Omental fat pad (tissue), 4 donors: ENCODE measurements around the gene SRCIN1. TPM values are rescaled to one million over a fixed set of nuclear protein-coding genes. Genes with fewer than 3 reads are reported as not detected.

Source experiments
- ATAC-seq: fragments of 150-250 bp; one replicate; pipeline ENCODE4 v1.9.1; 2016; ENCODE audit warnings: mild to moderate bottlenecking, moderate library complexity; ENCODE audit not compliant: low FRiP score
- DNase-seq: peaks from one replicate; pipeline ENCODE4 v3.0.0-alpha.2; 2019; ENCODE audit warnings: low spot score
- total RNA-seq, 4 donors: library from RNA; depleted of rRNA; stranded (reverse); fragments of >200 nt; gene quantifications; one replicate each; pipeline ENCODE4 v1.1.0, GENCODE V29; 2016
- TF ChIP-seq, protein P1 (sequence below), 3 donors: fragments of 450-650 bp; IDR thresholded peaks; one replicate each; pipeline ENCODE4 v1.5.1; 2016 to 2017; ENCODE audit warnings: antibody characterized with exemption in 3 of 3, mild to moderate bottlenecking in 3 of 3, moderate library complexity in 2 of 3

The SRCIN1 gene
- total RNA-seq, 4 donors from 2014 or later: 1.2 to 5.6 (median 2.7) TPM

DNA sequence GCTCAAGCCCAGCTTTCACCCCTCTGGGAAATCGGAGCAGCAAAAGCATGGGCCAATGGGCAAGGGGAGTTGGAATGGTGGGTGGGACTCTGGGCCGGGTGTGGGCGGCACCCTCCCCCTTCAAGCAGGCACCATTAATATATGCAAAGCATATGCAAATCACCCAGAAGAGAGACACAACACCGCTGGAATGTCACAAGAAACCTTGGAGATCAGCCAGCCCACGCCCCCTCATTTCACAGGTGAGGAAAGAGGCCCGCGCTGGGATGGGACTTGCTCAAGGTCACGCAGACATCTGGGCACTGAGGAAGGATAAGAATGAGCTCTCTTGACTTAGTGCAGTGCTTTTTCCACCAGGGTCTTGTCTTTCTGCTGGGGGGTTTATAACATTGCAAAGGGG, 4.8 kb downstream of the SRCIN1 start:
- DNase-seq: no peak
- TF ChIP-seq, protein P1, sequence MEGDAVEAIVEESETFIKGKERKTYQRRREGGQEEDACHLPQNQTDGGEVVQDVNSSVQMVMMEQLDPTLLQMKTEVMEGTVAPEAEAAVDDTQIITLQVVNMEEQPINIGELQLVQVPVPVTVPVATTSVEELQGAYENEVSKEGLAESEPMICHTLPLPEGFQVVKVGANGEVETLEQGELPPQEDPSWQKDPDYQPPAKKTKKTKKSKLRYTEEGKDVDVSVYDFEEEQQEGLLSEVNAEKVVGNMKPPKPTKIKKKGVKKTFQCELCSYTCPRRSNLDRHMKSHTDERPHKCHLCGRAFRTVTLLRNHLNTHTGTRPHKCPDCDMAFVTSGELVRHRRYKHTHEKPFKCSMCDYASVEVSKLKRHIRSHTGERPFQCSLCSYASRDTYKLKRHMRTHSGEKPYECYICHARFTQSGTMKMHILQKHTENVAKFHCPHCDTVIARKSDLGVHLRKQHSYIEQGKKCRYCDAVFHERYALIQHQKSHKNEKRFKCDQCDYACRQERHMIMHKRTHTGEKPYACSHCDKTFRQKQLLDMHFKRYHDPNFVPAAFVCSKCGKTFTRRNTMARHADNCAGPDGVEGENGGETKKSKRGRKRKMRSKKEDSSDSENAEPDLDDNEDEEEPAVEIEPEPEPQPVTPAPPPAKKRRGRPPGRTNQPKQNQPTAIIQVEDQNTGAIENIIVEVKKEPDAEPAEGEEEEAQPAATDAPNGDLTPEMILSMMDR (IDR thresholded peaks at IDR 0.05): no peak
- ATAC-seq: no peak

DNA sequence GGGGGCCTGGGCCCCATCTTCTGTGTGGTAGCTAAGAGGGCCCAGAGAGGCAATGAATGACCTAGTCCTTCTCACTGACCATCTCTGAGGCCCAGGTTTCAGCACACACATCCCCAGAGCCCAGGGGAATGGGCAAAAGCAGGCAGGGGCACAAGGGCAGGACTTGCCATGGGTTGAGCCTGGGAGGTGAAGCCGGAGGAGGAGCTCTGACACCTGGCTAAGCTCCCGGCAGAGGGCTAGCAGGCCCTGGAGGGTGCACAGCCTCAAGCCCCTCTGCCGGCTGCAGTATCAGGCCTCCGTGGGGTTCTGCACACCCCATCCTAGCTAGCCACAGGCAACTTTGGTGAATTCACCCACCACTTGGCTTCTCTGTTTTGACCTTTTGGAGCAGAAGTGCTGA, 5.3 kb downstream of the SRCIN1 start:
- TF ChIP-seq, protein P1 (IDR thresholded peaks at IDR 0.05): no peak
- ATAC-seq (no peak), DNase-seq (no peak)

DNA sequence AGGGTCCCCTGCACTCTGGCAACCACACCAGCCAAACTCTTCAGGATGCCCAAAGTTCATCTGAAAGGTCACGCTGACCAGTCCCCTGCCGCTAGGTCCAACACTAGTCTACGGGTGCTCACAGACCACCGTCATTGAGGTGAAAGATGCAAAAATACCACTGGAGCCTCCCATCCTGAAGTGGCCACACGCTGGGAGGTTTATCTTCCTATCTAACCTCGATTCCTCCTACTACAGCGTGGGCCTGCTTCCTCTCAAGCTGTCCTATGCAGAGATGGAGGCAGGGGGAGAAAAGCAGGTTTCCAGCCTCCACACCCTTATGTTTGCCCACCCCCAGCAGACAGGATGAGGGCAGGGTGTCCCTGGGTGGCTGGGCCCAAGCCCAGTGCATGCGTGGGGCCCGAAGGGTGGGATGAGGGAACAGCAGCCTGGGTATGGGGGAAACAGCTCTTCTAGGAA, 6.3 kb downstream of the SRCIN1 start:
- DNase-seq (no peak), ATAC-seq (no peak)
- TF ChIP-seq, protein P1 (IDR thresholded peaks at IDR 0.05): no peak

DNA sequence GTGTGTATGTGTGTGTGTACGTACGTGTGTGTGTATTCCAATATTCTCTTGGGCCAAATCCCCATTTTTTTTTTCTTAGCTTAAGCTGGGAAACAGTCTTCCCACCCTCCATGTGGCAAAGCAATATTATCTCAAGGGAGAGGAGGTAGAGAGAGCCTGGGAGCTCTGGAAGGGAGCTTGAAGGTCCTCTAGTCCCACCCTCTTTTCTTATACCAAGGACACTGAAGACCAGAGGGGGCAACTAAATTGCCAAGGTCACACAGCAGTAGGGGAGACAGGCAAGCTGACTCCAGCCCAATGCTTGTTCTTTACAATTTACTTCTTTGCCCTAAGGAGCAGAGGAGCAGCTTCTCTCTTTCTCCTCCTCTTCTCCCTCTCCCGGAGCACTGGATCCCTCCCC, 6.8 kb downstream of the SRCIN1 start:
- no peak for DNase-seq
- ATAC-seq: no peak
- TF ChIP-seq, protein P1 (IDR thresholded peaks at IDR 0.05): no peak

DNA sequence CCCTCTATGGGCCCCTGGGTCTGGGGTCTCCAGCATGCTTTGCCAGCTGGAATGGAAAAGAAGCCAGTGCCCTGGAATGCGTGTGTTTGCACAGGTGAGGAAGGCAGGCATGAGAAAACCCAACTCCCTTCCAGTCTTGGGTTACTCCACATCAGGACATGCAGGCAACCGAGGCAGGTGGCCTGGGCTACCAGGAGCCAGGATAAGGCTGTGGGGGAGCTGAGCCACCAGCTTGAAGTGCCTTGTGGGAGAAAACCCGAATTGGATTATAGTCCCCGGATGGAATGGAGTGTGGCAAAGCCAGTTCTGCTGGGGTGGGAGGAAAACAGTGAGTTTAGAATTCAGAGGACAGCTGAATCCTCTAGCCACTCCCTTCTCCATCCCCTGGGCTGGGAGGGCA, 7.2 kb downstream of the SRCIN1 start:
- no peak for DNase-seq
- TF ChIP-seq, protein P1 (IDR thresholded peaks at IDR 0.05): no peak
- ATAC-seq: no peak

DNA sequence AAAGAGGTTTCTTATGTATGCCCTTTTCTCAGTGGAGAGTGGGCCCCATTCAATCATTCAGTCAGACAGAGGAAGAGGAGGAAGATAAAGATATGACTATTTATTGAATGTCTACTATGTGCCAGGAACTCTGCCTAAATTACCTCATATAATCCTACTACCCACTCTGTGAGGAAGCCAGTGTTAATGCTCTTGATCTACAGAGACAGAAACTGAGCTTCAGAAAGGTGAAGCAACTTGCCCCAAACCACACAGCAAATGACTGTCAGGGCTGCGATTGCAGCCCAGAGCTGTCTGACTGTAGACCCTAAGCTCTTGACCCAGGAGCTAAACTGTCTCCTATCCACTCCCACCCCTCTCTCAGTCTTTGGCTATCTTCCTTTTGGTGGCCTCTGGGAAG, 8.4 kb downstream of the SRCIN1 start:
- ATAC-seq (no peak), DNase-seq (no peak)
- TF ChIP-seq, protein P1 (IDR thresholded peaks at IDR 0.05): no peak

DNA sequence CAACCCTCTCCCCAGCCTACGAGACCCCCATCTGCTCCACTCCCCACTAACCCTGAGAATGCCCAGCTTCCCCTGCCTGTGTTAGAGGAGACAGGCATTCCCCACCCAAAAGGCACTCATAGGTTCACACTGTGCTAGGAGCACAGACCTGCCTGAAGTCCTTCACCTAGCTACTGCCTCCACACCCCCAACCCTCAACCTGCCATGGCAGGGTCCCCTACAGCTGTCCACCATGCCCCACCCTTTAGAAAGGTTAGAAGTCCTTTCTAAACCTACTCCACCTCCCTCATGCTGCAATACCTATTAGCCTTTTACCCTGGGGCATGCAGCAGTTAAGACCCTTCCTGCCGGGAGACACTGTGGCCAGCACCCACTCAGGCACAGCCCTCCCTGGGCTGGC, 9.1 kb downstream of the SRCIN1 start:
- DNase-seq: no peak
- ATAC-seq: no peak
- TF ChIP-seq, protein P1 (IDR thresholded peaks at IDR 0.05): no peak
